IMR-90 (cell line): ENCODE measurements around the gene ARHGEF7. TPM values are rescaled to one million over a fixed set of nuclear protein-coding genes. Genes with fewer than 3 reads are reported as not detected.

Experiments used
- ATAC-seq: fragments of 200-7000 bp; cut with Tn5 transposase; 2 replicates; pipeline ENCODE4 v1.9.1; 2020; ENCODE audit warnings: low read depth, mild to moderate bottlenecking, moderate library complexity
- BruUV-seq: library from RNA; stranded (reverse); fragments of 400-500 nt; replicated peaks from 2 replicates; lab custom pipeline; 2021; lab: Mats Ljungman, UMichigan
- CTCF ChIA-PET: fragments of 300-600 bp; formaldehyde crosslinking; extraction: SDS; loops from one replicate; lab custom pipeline; 2021; ENCODE audit warnings: antibody characterized with exemption; lab: Yijun Ruan, JAX
- POLR2A ChIA-PET: fragments of 300-600 bp; sonication (Branson Sonifier 250); formaldehyde crosslinking; loops from one replicate; lab custom pipeline; 2022; ENCODE audit warnings: antibody characterized with exemption; ENCODE audit not compliant: unreplicated experiment; lab: Charles Lee
- DNase-seq: peaks from one replicate; pipeline ENCODE4 v3.0.0; 2013
- H2AFZ ChIP-seq: replicated peaks from 2 replicates; pipeline ENCODE3; 2013; ENCODE audit warnings: low read length, mild to moderate bottlenecking; ENCODE audit not compliant: poor library complexity
- H2AK5ac ChIP-seq: 2 replicates; pipeline ENCODE4 v1.6.1; 2013; ENCODE audit warnings: low read depth, low read length, inconsistent platforms
- H2AK9ac ChIP-seq: replicated peaks from 2 replicates; pipeline ENCODE3; 2013; ENCODE audit warnings: mild to moderate bottlenecking, low read depth, low read length, moderate library complexity; ENCODE audit not compliant: poor library complexity
- H2BK120ac ChIP-seq: 2 replicates; pipeline ENCODE4 v1.6.1; 2013; ENCODE audit warnings: low read depth, low read length, inconsistent platforms
- H2BK15ac ChIP-seq: 3 replicates; pipeline ENCODE4 v1.6.1; 2013; ENCODE audit warnings: low read depth, low read length, inconsistent platforms
- H2BK20ac ChIP-seq: 2 replicates; pipeline ENCODE4 v1.6.1; 2013; ENCODE audit warnings: low read depth, mild to moderate bottlenecking, inconsistent platforms, low read length, moderate library complexity
- H2BK5ac ChIP-seq: 2 replicates; pipeline ENCODE4 v1.6.1; 2013; ENCODE audit warnings: mild to moderate bottlenecking, low read depth, low read length, inconsistent platforms; ENCODE audit not compliant: poor library complexity, severe bottlenecking
- H3K14ac ChIP-seq: replicated peaks from 2 replicates; pipeline ENCODE4 v1.6.1; 2013; ENCODE audit warnings: low read depth, low read length, inconsistent platforms
- H3K18ac ChIP-seq: 2 replicates; pipeline ENCODE4 v1.6.1; 2013; ENCODE audit warnings: low read depth, low read length, control low read depth
- H3K23ac ChIP-seq: 2 replicates; pipeline ENCODE4 v1.6.1; 2013; ENCODE audit warnings: low read depth, low read length, inconsistent platforms
- H3K27ac ChIP-seq: 2 replicates; pipeline ENCODE4 v1.5.1; 2013; ENCODE audit warnings: mild to moderate bottlenecking, control low read depth, low read length; ENCODE audit not compliant: insufficient read depth
- H3K27me3 ChIP-seq: 2 replicates; pipeline ENCODE4 v1.6.1; 2013; ENCODE audit warnings: low read length; ENCODE audit not compliant: control insufficient read depth, insufficient read depth
- H3K36me3 ChIP-seq: 2 replicates; pipeline ENCODE4 v1.6.1; 2013; ENCODE audit warnings: low read length, mixed read lengths; ENCODE audit not compliant: control insufficient read depth, insufficient read depth
- H3K4ac ChIP-seq: 2 replicates; pipeline ENCODE4 v1.6.1; 2013; ENCODE audit warnings: low read depth, low read length, inconsistent platforms
- H3K4me1 ChIP-seq: 2 replicates; pipeline ENCODE4 v1.6.1; 2013; ENCODE audit warnings: low read length, mixed read lengths; ENCODE audit not compliant: control insufficient read depth, insufficient read depth
- H3K4me2 ChIP-seq: 2 replicates; pipeline ENCODE4 v1.6.1; 2013; ENCODE audit warnings: low read depth, mild to moderate bottlenecking, control low read depth, low read length, moderate library complexity
- H3K4me3 ChIP-seq: 2 replicates; pipeline ENCODE4 v1.5.1; 2013; ENCODE audit warnings: low read depth, mild to moderate bottlenecking, control low read depth, low read length, moderate library complexity; ENCODE audit not compliant: insufficient read depth
- H3K56ac ChIP-seq: 2 replicates; pipeline ENCODE4 v1.6.1; 2013; ENCODE audit warnings: low read length, inconsistent platforms; ENCODE audit not compliant: insufficient read depth; ENCODE audit errors: extremely low read depth
- H3K79me1 ChIP-seq, 2 experiments: 2 replicates each; pipeline ENCODE4 v1.6.1; 2013; ENCODE audit warnings: low read length in 2 of 2, inconsistent platforms in 1 of 2, low read depth in 1 of 2
- H3K9ac ChIP-seq: 2 replicates; pipeline ENCODE4 v1.6.1; 2013; ENCODE audit warnings: low read depth, low read length, control low read depth
- H3K9me1 ChIP-seq: 2 replicates; pipeline ENCODE4 v1.6.1; 2013; ENCODE audit warnings: low read length, inconsistent platforms; ENCODE audit not compliant: insufficient read depth
- H3K9me3 ChIP-seq: 2 replicates; pipeline ENCODE4 v1.6.1; 2013; ENCODE audit warnings: low read length; ENCODE audit not compliant: control insufficient read depth, insufficient read depth
- H4K20me1 ChIP-seq: 2 replicates; pipeline ENCODE4 v1.6.1; 2013; ENCODE audit warnings: low read length, inconsistent platforms; ENCODE audit not compliant: insufficient read depth
- H4K5ac ChIP-seq: 2 replicates; pipeline ENCODE4 v1.6.1; 2013; ENCODE audit warnings: mild to moderate bottlenecking, low read depth, low read length, control low read depth
- H4K8ac ChIP-seq, 2 experiments: 2 replicates each; pipeline ENCODE4 v1.6.1; 2013; ENCODE audit warnings: low read depth in 2 of 2, low read length in 2 of 2, control low read depth in 1 of 2, inconsistent platforms in 1 of 2
- H4K91ac ChIP-seq: 2 replicates; pipeline ENCODE4 v1.6.1; 2013; ENCODE audit warnings: low read depth, low read length, inconsistent platforms; ENCODE audit not compliant: insufficient read depth
- CEBPB ChIP-seq: IDR thresholded peaks from 2 replicates; pipeline ENCODE4 v1.6.1; 2012; ENCODE audit warnings: low read depth, low read length, improper control_type of control experiment
- POLR2A ChIP-seq: IDR thresholded peaks from 2 replicates; pipeline ENCODE4 v1.6.1; 2012; ENCODE audit warnings: mild to moderate bottlenecking, low read depth, low read length
- WGBS, 2 experiments: methylation state at CpG; one replicate each; pipeline versions ENCODE4 v1.1.5 to v1.1.7; 2013; ENCODE audit warnings: missing lambda C conversion rate in 2 of 2; ENCODE audit not compliant: insufficient read length in 1 of 2; ENCODE audit errors: extremely low coverage in 2 of 2; 5-methylcytosine and 5-hydroxymethylcytosine counted together
- dilution Hi-C: fragments of 300-500 bp; cut with HindIII; formaldehyde crosslinking; loops from one replicate; pipeline ENCODE4 v1.14.3; 2018; ENCODE audit warnings: low sequenced_read_pairs; ENCODE audit not compliant: unreplicated experiment
- in situ Hi-C: fragments of 300-500 bp; cut with MboI; formaldehyde crosslinking; loops from 3 replicates; pipeline ENCODE4 v1.14.3; 2019; ENCODE audit warnings: low sequenced_read_pairs, inconsistent platforms, mixed read lengths
- intact Hi-C: fragments of 100-400 bp; cut with micrococcal nuclease; formaldehyde crosslinking; loops from 2 replicates; pipeline ENCODE4 v1.10.0; 2022
- polyA plus RNA-seq, 3 experiments: library from polyadenylated mRNA; depleted of rRNA; stranded (reverse); fragments of >200 nt; gene quantifications; 2 replicates each; pipeline ENCODE4 v1.2.3, GENCODE V29; 2012; ENCODE audit warnings: low replicate concordance in 1 of 3
- total RNA-seq: library from RNA; depleted of rRNA; stranded (reverse); fragments of >200 nt; gene quantifications from 2 replicates; pipeline ENCODE4 v1.2.3, GENCODE V29; 2012

Gene ARHGEF7
- total and polyA plus RNA-seq, 2 of the 4 experiments (the other 2 are of a cell fraction) = 32.9 to 59.0 TPM

GRCh38 chr13:111263566-111263965 lies 148.5 kb downstream of the ARHGEF7 start:
- Histone ChIP-seq H2BK20ac (no peak overlapping the region), H3K18ac (no peak overlapping the region), H3K4me1 (peaks cover 11% of the 10 kb centered on the region), H2AFZ (no peak overlapping the region), H2AK9ac (no peak overlapping the region), H3K36me3 (peaks cover 15% of the 10 kb centered on the region), H3K14ac (no peak overlapping the region), H2BK15ac (no peak overlapping the region), H4K20me1 (0 out of 2 replicates have a peak, but pooled peaks cover 3% of the 10 kb centered on the region), H3K27ac (no peak overlapping the region), H4K8ac (no peak overlapping the region), H3K9ac (no peak overlapping the region), H4K91ac (no peak overlapping the region), H3K4me2 (no peak overlapping the region), H3K56ac (no peak overlapping the region), H3K4ac (no peak overlapping the region), H3K4me3 (no peak overlapping the region), H3K23ac (no peak overlapping the region), H3K9me3 (no peaks in the 10 kb centered on the region), H2BK5ac (no peak overlapping the region), H2AK5ac (no peak overlapping the region), H2BK120ac (no peak overlapping the region), H3K79me1 (peaks cover 28 to 60% of the 10 kb centered on the region in 2 experiments), H3K9me1 (peaks cover 15% of the 10 kb centered on the region; the same call in 1 of the 2 replicates), H3K27me3 (no peaks in the 10 kb centered on the region), H4K5ac (no peak overlapping the region)
- ChIA-PET CTCF (no interaction called here), POLR2A (no interaction called here)
- in situ Hi-C loops (no loop called here), dilution Hi-C loops (no loop called here), intact Hi-C loops (no loop called here)
- 94% methylated on average over 2 of the region's 3 CpGs; no CpG with 5 or more reads in 1 of the 2 experiments for WGBS, 2 experiments
- ATAC-seq (no peak), DNase-seq (no peak)
- TF ChIP-seq CEBPB = no peak
- no peak for TF ChIP-seq POLR2A
- no TSS peak for BruUV-seq
